Osteocyte (in vitro differentiated cells): ENCODE results near the gene PLVAP. TPM values are rescaled to one million over a fixed set of nuclear protein-coding genes. Genes with fewer than 3 reads are reported as not detected.

Experiments
- DNase-seq: peaks from one replicate; pipeline ENCODE4 v3.0.0; 2021; ENCODE audit warnings: mixed read lengths; ENCODE audit not compliant: unreplicated experiment; ENCODE audit errors: extremely low spot score
- H3K27ac Mint-ChIP-seq: one replicate; pipeline ENCODE4 v1.8.0; 2021; ENCODE audit warnings: mild to moderate bottlenecking, mixed read lengths; ENCODE audit not compliant: unreplicated experiment
- H3K27me3 Mint-ChIP-seq: one replicate; pipeline ENCODE4 v1.8.0; 2021; ENCODE audit warnings: mixed read lengths; ENCODE audit not compliant: unreplicated experiment
- H3K36me3 Mint-ChIP-seq: one replicate; pipeline ENCODE4 v1.8.0; 2021; ENCODE audit warnings: mixed read lengths; ENCODE audit not compliant: unreplicated experiment
- H3K4me1 Mint-ChIP-seq: one replicate; pipeline ENCODE4 v1.8.0; 2021; ENCODE audit warnings: mixed read lengths; ENCODE audit not compliant: unreplicated experiment
- H3K4me3 Mint-ChIP-seq: one replicate; pipeline ENCODE4 v1.8.0; 2021; ENCODE audit warnings: mild to moderate bottlenecking, moderate library complexity, mixed read lengths; ENCODE audit not compliant: unreplicated experiment
- H3K9me3 Mint-ChIP-seq: one replicate; pipeline ENCODE4 v1.8.0; 2021; ENCODE audit warnings: mixed read lengths; ENCODE audit not compliant: unreplicated experiment
- CTCF ChIP-seq: fragments of 200-600 bp; sonication (generic); IDR thresholded peaks from 2 replicates; pipeline ENCODE4 v1.5.0; 2021; ENCODE audit warnings: antibody characterized with exemption, mild to moderate bottlenecking, moderate library complexity
- total RNA-seq: library from RNA; stranded (reverse); gene quantifications from 2 replicates; pipeline ENCODE4 v1.2.1, GENCODE V29; 2021

The PLVAP gene
- total RNA-seq, 1 donor from 2014 or later: not detected

- H3K27me3 Mint-ChIP-seq: no peaks in the 10 kb centered on the region
- no peak for TF ChIP-seq CTCF
Measured at GRCh38 chr19:17325881-17326594, 51.1 kb downstream of the PLVAP start.

DNA sequence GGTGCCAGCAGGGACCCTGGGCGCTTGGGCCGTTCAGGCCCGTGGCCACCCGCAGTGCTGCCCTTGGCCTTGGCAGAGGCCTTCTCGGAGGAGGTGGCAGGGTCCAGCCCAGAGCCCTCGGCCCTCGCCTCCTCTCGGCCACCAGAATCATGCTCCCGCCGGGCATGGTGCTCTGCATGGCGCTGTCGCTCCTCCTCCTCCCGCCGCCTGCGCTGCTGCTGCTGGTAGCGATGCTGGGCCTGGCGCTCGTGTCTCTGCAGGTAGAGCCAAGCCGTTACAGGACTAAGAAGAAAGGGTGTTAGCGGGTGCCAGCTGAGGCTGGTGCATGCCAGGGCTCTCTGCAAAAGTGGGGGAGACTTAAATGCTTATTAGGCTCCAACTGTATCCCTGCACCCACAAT lies 52.0 kb downstream of the PLVAP start:
- no peak overlapping the region for H3K27ac Mint-ChIP-seq
- no peaks in the 10 kb centered on the region for H3K27me3 Mint-ChIP-seq
- no peak for TF ChIP-seq CTCF
- H3K9me3 Mint-ChIP-seq: no peaks in the 10 kb centered on the region
- no peak for DNase-seq
- no peak overlapping the region for H3K4me3 Mint-ChIP-seq
- H3K4me1 Mint-ChIP-seq: peaks cover 5% of the 10 kb centered on the region
- H3K36me3 Mint-ChIP-seq: peaks cover 5% of the 10 kb centered on the region

More at GRCh38 chr19:17325881-17326594, 51.1 kb downstream of the PLVAP start:
- no peaks in the 10 kb centered on the region for H3K9me3 Mint-ChIP-seq
- H3K4me3 Mint-ChIP-seq: no peak overlapping the region
- H3K4me1 Mint-ChIP-seq: peaks cover 5% of the 10 kb centered on the region
- DNase-seq: no peak
- no peak overlapping the region for H3K27ac Mint-ChIP-seq
- H3K36me3 Mint-ChIP-seq: peaks cover 3% of the 10 kb centered on the region

- Mint-ChIP-seq H3K4me1 (peaks cover 5% of the 10 kb centered on the region), H3K27me3 (no peaks in the 10 kb centered on the region), H3K4me3 (no peak overlapping the region), H3K9me3 (no peaks in the 10 kb centered on the region), H3K27ac (no peak overlapping the region), H3K36me3 (peaks cover 8% of the 10 kb centered on the region)
- no peak for TF ChIP-seq CTCF
- no peak for DNase-seq
Measured at GRCh38 chr19:17324357-17325114, 52.6 kb downstream of the PLVAP start.

GRCh38 chr19:17323964-17324332 lies 53.2 kb downstream of the PLVAP start:
- no peak for TF ChIP-seq CTCF
- no peak overlapping the region for H3K4me3 Mint-ChIP-seq
- peaks cover 8% of the 10 kb centered on the region for H3K36me3 Mint-ChIP-seq
- no peak overlapping the region for H3K27ac Mint-ChIP-seq
- no peaks in the 10 kb centered on the region for H3K9me3 Mint-ChIP-seq
- H3K27me3 Mint-ChIP-seq: no peaks in the 10 kb centered on the region
- DNase-seq: no peak
- peaks cover 5% of the 10 kb centered on the region for H3K4me1 Mint-ChIP-seq

DNA sequence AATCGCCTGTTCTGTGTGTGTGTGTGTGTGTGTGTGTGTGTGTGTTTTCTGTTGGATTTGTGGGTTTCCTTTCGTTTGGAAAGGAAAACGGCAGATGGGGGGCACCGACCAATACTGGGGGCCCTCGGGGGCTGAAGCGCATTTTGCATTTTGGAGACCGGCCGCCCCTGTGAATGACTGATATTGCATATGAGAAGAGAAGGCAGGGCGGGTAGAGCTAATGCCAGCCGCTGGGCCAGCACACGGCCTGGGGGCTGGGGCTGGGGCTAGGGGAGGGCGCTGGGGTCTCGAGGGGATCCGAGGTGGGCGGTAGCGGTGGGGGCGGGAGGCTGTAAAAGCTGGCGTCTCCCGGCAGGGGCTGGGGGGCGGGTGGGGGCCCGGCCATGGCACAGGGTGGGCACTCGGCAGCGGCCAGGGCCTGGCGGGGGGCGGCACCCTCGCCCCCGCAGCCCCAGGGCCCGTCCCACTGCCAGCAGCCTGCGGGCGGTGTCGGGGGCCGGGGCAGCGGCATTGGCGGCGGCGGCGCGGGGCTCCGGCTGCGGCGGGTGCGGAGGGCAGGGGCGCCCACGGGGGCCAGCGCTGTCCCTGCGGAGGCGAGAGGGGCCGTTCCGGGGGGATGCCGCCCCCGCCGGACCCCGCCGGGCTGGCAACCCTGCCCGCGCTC lies 53.7 kb downstream of the PLVAP start:
- Mint-ChIP-seq H3K36me3 (peaks cover 8% of the 10 kb centered on the region), H3K4me1 (peaks cover 5% of the 10 kb centered on the region), H3K9me3 (no peaks in the 10 kb centered on the region), H3K4me3 (no peak overlapping the region), H3K27me3 (no peaks in the 10 kb centered on the region), H3K27ac (no peak overlapping the region)
- DNase-seq: no peak
- no peak for TF ChIP-seq CTCF
